ENCODE measurements around the gene FUT2.

GRCh38 chr19:48716562-48717291, 21.0 kb downstream of the FUT2 start:
- no peak for TF ChIP-seq ARNTL (CRISPR knock-in tag; IDR thresholded peaks at IDR 0.05; ENCODE audit: borderline replicate concordance, low read depth)
- TF ChIP-seq ZFP3 (CRISPR knock-in tag; IDR thresholded peaks at IDR 0.05) = no peak
- TF ChIP-seq RARB (CRISPR knock-in tag; IDR thresholded peaks at IDR 0.05) = no peak
- TF ChIP-seq ISL1 (CRISPR knock-in tag; IDR thresholded peaks at IDR 0.05) = no peak
- TF ChIP-seq ZC3H10 (CRISPR knock-in tag; IDR thresholded peaks at IDR 0.05) = no peak
- TF ChIP-seq, protein P1, sequence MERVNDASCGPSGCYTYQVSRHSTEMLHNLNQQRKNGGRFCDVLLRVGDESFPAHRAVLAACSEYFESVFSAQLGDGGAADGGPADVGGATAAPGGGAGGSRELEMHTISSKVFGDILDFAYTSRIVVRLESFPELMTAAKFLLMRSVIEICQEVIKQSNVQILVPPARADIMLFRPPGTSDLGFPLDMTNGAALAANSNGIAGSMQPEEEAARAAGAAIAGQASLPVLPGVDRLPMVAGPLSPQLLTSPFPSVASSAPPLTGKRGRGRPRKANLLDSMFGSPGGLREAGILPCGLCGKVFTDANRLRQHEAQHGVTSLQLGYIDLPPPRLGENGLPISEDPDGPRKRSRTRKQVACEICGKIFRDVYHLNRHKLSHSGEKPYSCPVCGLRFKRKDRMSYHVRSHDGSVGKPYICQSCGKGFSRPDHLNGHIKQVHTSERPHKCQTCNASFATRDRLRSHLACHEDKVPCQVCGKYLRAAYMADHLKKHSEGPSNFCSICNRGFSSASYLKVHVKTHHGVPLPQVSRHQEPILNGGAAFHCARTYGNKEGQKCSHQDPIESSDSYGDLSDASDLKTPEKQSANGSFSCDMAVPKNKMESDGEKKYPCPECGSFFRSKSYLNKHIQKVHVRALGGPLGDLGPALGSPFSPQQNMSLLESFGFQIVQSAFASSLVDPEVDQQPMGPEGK (CRISPR knock-in tag; IDR thresholded peaks at IDR 0.05; ENCODE audit: borderline replicate concordance) = no peak
- TF ChIP-seq OSR1 (CRISPR knock-in tag; IDR thresholded peaks at IDR 0.05) = no peak
- TF ChIP-seq PPARA (CRISPR knock-in tag; IDR thresholded peaks at IDR 0.05; ENCODE audit: borderline replicate concordance) = no peak

Data from SK-N-SH treated with all-trans-retinoic acid at 6 μM for 48 hours (cell line).